Measurements from ENCODE around the gene AVPI1.
"Not testable (repeated sequence)": the region's sequence is repeated elsewhere in the genome, so short reads cannot be mapped to it uniquely, and the experiment has no call there.

Gene AVPI1

DNA sequence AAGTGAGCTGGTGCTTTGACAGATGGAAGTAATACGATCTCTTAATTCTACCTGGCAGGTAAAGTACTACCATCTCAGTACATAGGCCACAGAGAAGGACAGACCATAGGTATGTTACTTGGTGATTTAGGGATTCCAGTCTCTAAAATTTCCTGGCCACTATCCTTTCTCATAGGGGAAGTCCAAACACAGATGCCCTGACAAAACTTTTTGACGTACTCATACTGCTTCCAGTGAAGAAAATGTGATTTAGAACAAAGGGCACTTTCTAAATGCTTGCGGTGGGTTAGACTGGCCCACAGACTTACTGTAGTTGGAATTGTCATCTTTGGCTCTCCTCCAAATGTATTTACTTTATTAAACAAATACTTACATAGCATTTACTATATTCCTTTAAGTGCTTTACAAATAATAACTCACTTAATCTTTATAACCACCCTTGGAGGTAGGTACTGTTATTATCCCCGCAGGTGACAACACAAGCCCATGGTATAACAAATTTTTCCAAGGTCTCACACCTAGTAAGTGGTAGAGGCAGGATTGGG, 43.5 kb downstream of the AVPI1 start:
- peaks cover 12% of the 10 kb centered on the region for H3K36me3 ChIP-seq (ENCODE audit: insufficient read depth, insufficient read length, low read length)
- no peak overlapping the region for H3K4me3 ChIP-seq (ENCODE audit: insufficient read length, low read depth)
- DNase-seq (ENCODE audit: low read depth, low spot score) = no peak
- no peaks in the 10 kb centered on the region for H3K9me3 ChIP-seq (ENCODE audit: insufficient read depth, low read length)
- H3K4me1 ChIP-seq (ENCODE audit: insufficient read depth, insufficient read length) = no peaks in the 10 kb centered on the region
- H3K27me3 ChIP-seq (ENCODE audit: insufficient read depth, insufficient read length) = no peaks in the 10 kb centered on the region
- H3K9ac ChIP-seq (ENCODE audit: insufficient read length, low read depth) = no peak overlapping the region
- TF ChIP-seq YY1 (IDR thresholded peaks at IDR 0.05; ENCODE audit: insufficient read depth, insufficient read length) = no peak

DNA sequence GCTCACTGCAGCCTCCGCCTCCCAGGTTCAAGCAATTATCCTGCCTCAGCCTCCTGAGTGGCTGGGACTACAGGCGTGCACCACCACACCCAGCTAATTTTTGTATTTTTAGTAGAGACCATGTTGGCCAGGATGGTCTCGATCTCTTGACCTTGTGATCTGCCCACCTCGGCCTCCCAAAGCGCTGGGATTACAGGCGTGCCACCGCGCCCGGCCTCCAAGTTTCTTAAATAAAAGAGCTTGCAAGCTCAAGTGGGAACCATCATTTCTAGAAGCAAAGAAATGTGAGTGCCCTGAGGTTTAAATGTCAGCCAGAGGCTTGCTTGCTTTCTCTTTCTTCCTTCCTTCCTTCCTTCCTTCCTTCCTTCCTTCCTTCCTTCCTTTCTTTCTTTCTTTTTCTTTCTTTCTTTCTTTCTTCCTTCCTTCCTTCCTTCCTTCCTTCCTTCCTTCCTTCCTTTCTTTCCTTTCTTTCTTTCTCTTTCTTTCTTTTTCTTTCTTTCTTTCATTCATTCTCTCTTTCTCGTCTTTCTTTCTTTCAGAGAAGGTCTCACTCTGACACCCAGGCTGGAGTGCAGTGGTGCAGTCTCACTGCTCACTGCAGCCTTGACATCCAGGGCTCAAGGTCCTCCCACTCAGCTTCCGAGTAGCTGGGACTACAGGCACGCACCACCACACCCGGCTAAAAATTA, 44.4 kb downstream of the AVPI1 start:
- H3K9me3 ChIP-seq (ENCODE audit: insufficient read depth, low read length); H3K4me1 ChIP-seq (ENCODE audit: insufficient read depth, insufficient read length); DNase-seq (ENCODE audit: low read depth, low spot score); H3K9ac ChIP-seq (ENCODE audit: insufficient read length, low read depth); H3K4me3 ChIP-seq (ENCODE audit: insufficient read length, low read depth); H3K27me3 ChIP-seq (ENCODE audit: insufficient read depth, insufficient read length): not testable (repeated sequence)
- H3K36me3 ChIP-seq (ENCODE audit: insufficient read depth, insufficient read length, low read length) = peaks cover 12% of the 10 kb centered on the region

DNA sequence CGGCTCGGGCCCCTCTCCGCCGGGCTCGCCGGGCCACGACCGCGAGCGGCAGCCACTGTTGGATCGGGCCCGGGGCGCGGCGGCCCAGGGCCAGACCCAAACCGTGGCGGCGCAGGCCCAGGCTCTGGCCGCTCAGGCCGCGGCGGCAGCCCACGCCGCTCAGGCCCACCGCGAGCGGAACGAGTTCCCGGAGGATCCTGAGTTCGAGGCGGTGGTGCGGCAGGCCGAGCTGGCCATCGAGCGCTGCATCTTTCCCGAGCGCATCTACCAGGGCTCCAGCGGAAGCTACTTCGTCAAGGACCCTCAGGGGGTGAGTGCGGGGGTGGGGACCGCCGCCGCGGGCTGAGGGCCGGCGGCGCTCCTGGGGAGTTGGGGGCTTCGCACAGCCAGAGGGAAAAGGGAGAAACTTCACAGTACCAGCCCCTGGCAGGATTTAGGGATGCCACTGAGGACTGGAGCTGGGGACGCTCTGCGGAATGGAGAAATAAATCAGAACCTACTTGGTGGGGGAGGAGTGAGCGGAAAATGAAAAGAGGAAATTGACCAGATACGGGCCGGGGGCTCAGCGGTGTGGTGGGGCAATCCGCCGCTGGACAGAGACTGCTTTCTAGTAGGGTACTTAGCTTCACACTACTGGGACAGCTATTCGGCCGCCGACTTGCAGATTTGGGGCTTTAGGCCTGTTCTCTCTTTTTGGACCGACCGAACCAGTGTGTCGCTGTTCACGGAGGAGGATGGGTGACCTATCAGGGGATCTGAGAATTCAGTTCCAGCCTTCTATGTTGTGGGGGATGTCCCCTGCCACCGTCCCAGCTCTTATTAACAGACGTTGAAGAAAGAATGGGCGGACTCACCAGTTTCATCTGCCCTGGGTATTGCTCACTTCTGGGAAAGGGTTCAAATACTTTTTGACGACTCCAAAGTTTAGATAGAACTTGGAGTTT, 45.9 kb downstream of the AVPI1 start:
- Histone ChIP-seq H3K9ac (ENCODE audit: insufficient read length, low read depth) (peak overlapping the region; percentile 91), H3K9me3 (ENCODE audit: insufficient read depth, low read length) (no peaks in the 10 kb centered on the region), H3K27me3 (ENCODE audit: insufficient read depth, insufficient read length) (no peaks in the 10 kb centered on the region), H3K36me3 (ENCODE audit: insufficient read depth, insufficient read length, low read length) (peaks cover 12% of the 10 kb centered on the region), H3K4me1 (ENCODE audit: insufficient read depth, insufficient read length) (no peaks in the 10 kb centered on the region), H3K4me3 (ENCODE audit: insufficient read length, low read depth) (peak overlapping the region; percentile 85)
- no peak for DNase-seq (ENCODE audit: low read depth, low spot score)
- TF ChIP-seq ZNF274 (IDR thresholded peaks at IDR 0.05; ENCODE audit: low read depth, low read length) (no peak), YY1 (IDR thresholded peaks at IDR 0.05; ENCODE audit: insufficient read depth, insufficient read length) (no peak), SUZ12 (IDR thresholded peaks at IDR 0.05; ENCODE audit: extremely low read depth, insufficient read depth, insufficient read length) (no peak)

DNA sequence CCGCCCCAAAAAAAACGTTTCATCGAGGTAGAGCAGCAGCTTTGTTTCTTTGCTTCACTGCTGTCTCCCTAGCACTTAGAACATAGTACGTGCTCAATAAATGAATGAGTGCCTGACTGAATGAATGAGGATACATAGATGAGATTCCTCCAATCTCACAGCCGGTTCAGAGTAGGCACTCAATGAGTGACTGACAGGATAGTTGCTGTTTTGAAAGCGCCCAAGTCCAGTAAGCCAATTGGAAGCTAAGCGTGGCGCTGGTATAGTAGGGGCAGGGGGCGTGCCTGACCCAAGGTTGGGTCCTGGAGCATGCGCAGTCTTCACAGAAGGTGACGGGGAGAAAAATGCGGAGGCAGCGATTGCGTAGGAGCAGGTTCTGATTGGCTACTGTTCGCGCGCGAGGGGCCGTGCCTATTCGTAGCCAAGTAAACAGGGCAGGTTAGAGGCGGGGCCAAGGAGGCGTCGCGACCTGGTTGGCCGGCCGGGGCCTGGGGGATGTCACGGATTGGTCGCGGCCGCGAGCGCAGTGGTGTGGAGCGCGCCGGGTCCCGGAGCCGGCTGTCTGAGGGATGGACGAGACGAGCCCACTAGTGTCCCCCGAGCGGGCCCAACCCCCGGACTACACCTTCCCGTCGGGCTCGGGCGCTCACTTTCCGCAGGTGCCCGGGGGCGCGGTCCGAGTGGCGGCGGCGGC, 46.7 kb downstream of the AVPI1 start, which contains the start of gene PI4K2A:
Gene PI4K2A, plus strand, starts transcription at position 498 of the 694 bp plus-strand sequence. Its CDS starts 72 bp downstream, at position 570.
- DNase-seq (ENCODE audit: low read depth, low spot score) = peak; percentile 99
- no peak for TF ChIP-seq SUZ12 (IDR thresholded peaks at IDR 0.05; ENCODE audit: extremely low read depth, insufficient read depth, insufficient read length)
- no peak for TF ChIP-seq ZNF274 (IDR thresholded peaks at IDR 0.05; ENCODE audit: low read depth, low read length)
- TF ChIP-seq YY1 (IDR thresholded peaks at IDR 0.05; ENCODE audit: insufficient read depth, insufficient read length) = no peak
- Histone ChIP-seq H3K4me3 (ENCODE audit: insufficient read length, low read depth) (peak within 1 kb of the TSS; percentile 85), H3K9me3 (ENCODE audit: insufficient read depth, low read length) (no peaks in the 10 kb centered on the region), H3K36me3 (ENCODE audit: insufficient read depth, insufficient read length, low read length) (peaks cover 12% of the 10 kb centered on the region), H3K4me1 (ENCODE audit: insufficient read depth, insufficient read length) (no peaks in the 10 kb centered on the region), H3K27me3 (ENCODE audit: insufficient read depth, insufficient read length) (no peaks in the 10 kb centered on the region), H3K9ac (ENCODE audit: insufficient read length, low read depth) (peak within 1 kb of the TSS; percentile 91)

DNA sequence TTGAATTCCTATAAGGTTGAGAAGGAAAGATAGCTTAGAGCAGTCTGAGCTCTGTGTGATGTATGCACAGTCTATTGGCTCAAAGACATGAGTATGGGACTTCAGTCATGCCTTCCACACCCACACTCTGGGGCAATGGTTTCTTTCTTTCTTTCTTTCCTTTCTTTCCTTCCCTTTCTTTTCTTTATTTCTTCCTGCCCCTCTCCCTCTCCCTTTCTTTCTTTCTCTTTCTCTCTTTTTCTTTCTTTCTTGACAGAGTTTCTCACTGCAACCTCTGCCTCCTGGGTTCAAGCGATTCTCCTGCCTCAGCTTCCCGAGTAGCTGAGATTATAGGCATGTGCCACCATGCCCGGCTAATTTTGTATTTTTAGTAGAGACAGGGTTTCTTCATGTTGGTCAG, 48.0 kb downstream of the AVPI1 start:
- not testable (repeated sequence) for H3K27me3 ChIP-seq (ENCODE audit: insufficient read depth, insufficient read length); H3K9me3 ChIP-seq (ENCODE audit: insufficient read depth, low read length); DNase-seq (ENCODE audit: low read depth, low spot score); H3K4me3 ChIP-seq (ENCODE audit: insufficient read length, low read depth); H3K9ac ChIP-seq (ENCODE audit: insufficient read length, low read depth); H3K36me3 ChIP-seq (ENCODE audit: insufficient read depth, insufficient read length, low read length); H3K4me1 ChIP-seq (ENCODE audit: insufficient read depth, insufficient read length)

DNA sequence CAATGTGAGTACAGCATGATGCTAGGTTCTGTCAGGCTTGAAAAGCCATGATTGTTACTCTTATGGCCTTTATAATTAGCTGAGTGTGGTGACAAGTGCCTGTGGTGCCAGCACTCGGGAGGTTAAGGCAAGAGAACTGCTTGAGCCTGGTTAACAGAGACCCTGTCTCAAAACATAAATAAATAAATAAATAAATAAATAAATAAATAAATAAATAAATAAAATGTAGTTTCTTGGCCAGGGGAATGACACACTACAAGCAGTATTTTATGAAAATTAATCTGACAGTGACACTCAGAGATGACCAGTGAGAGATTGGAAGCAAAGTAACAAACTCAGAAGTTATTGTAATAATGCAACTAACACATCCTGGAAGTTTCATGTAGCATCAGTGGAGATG, 51.5 kb downstream of the AVPI1 start:
- Histone ChIP-seq H3K4me3 (ENCODE audit: insufficient read length, low read depth) (no peak overlapping the region), H3K4me1 (ENCODE audit: insufficient read depth, insufficient read length) (no peaks in the 10 kb centered on the region), H3K36me3 (ENCODE audit: insufficient read depth, insufficient read length, low read length) (no peaks in the 10 kb centered on the region), H3K27me3 (ENCODE audit: insufficient read depth, insufficient read length) (no peaks in the 10 kb centered on the region), H3K9ac (ENCODE audit: insufficient read length, low read depth) (no peak overlapping the region), H3K9me3 (ENCODE audit: insufficient read depth, low read length) (no peaks in the 10 kb centered on the region)
- no peak for DNase-seq (ENCODE audit: low read depth, low spot score)
- TF ChIP-seq ZNF274 (IDR thresholded peaks at IDR 0.05; ENCODE audit: low read depth, low read length) (no peak), YY1 (IDR thresholded peaks at IDR 0.05; ENCODE audit: insufficient read depth, insufficient read length) (no peak), SUZ12 (IDR thresholded peaks at IDR 0.05; ENCODE audit: extremely low read depth, insufficient read depth, insufficient read length) (no peak)

DNA sequence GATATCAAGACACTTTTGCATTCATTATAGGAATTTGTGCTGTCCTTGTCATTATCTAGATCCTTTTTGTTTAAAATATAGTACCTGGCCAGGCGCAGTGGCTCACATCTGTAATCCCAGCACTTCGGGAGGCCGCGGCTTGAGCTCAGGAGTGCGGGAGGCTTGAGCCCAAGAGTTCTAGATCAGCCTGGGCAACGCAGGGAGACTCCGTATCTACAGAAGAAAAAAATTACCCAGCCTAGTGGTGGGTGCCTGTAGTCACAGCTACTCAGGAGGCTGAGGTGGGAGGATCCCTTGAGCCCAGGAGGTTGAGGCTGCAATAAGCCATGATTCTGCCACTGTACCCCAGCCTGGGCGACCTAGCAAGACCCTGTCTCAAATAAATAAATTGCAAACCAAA, 53.1 kb downstream of the AVPI1 start:
- Histone ChIP-seq H3K36me3 (ENCODE audit: insufficient read depth, insufficient read length, low read length) (no peaks in the 10 kb centered on the region), H3K4me3 (ENCODE audit: insufficient read length, low read depth) (peak overlapping the region; percentile 74)
- no peak for DNase-seq (ENCODE audit: low read depth, low spot score)

More for the DNA sequence above, 53.1 kb downstream of the AVPI1 start:
- no peaks in the 10 kb centered on the region for H3K27me3 ChIP-seq (ENCODE audit: insufficient read depth, insufficient read length)
- H3K9me3 ChIP-seq (ENCODE audit: insufficient read depth, low read length) = no peaks in the 10 kb centered on the region
- no peak overlapping the region for H3K9ac ChIP-seq (ENCODE audit: insufficient read length, low read depth)
- no peaks in the 10 kb centered on the region for H3K4me1 ChIP-seq (ENCODE audit: insufficient read depth, insufficient read length)
- no peak for TF ChIP-seq ZNF274 (IDR thresholded peaks at IDR 0.05; ENCODE audit: low read depth, low read length)
- TF ChIP-seq SUZ12 (IDR thresholded peaks at IDR 0.05; ENCODE audit: extremely low read depth, insufficient read depth, insufficient read length) = no peak
- no peak for TF ChIP-seq YY1 (IDR thresholded peaks at IDR 0.05; ENCODE audit: insufficient read depth, insufficient read length)

Data from NT2/D1 (cell line).